ENCODE measurements around the gene SH3RF3.

GRCh38 chr2:109302319-109302718 is 173.3 kb downstream of the SH3RF3 start:
- TF ChIP-seq USF2 (IDR thresholded peaks at IDR 0.05; ENCODE audit: borderline replicate concordance, low read depth, low read length), result no peak
- TF ChIP-seq SMC3 (IDR thresholded peaks at IDR 0.05; ENCODE audit: low read depth, low read length), result no peak
- TF ChIP-seq TAF1 (IDR thresholded peaks at IDR 0.05; ENCODE audit: borderline replicate concordance, low read depth, low read length), result no peak
- TF ChIP-seq RAD21 (IDR thresholded peaks at IDR 0.05; ENCODE audit: low read length), result no peak
- TF ChIP-seq JUND (IDR thresholded peaks at IDR 0.05), result no peak
- no peak for TF ChIP-seq MXI1 (IDR thresholded peaks at IDR 0.05; ENCODE audit: low read depth, low read length)
- TF ChIP-seq SIN3A (IDR thresholded peaks at IDR 0.05; ENCODE audit: borderline replicate concordance, low read depth, low read length), result no peak
- no peak for TF ChIP-seq MAX (IDR thresholded peaks at IDR 0.05; ENCODE audit: low read depth)
- no peak for TF ChIP-seq EP300 (IDR thresholded peaks at IDR 0.05; ENCODE audit: borderline replicate concordance in 1 of 2, low read depth in 1 of 2, low read length in 1 of 2)
- no peak for TF ChIP-seq REST (IDR thresholded peaks at IDR 0.05; ENCODE audit: low read depth, low read length)
- no peak for TF ChIP-seq CTCF (IDR thresholded peaks at IDR 0.05)
- TF ChIP-seq CHD2 (IDR thresholded peaks at IDR 0.05; ENCODE audit: low read length, partially characterized antibody), result no peak
- no peak for TF ChIP-seq RXRA (IDR thresholded peaks at IDR 0.05; ENCODE audit: borderline replicate concordance, low read depth)
- no peak for TF ChIP-seq YY1 (IDR thresholded peaks at IDR 0.05; ENCODE audit: low read depth)

Data from SK-N-SH (cell line).